ENCODE measurements around the gene CYP2A6.
"Not testable (repeated sequence)": the region's sequence is repeated elsewhere in the genome, so short reads cannot be mapped to it uniquely, and the experiment has no call there.

CYP2A6 gene

DNA sequence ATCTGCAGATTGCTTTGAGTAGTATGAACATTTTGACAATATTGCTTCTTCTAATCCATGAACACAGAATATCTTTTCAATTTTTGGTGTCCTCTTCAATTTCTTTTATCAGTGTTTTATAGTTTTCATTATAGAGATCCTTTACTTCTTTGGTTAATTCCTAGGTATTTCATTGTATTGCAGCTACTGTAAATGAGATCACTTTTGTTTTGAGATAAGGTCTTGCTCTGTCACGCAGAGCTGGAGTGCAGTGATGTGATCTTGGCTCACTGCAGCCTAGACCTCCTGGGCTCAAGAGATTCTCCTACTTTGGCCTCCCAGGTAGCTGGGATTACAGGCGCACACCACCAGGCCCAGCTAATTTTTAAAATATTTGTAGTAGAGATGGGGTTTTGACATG, 22.0 kb upstream of the CYP2A6 start:
- TF ChIP-seq, protein P1, sequence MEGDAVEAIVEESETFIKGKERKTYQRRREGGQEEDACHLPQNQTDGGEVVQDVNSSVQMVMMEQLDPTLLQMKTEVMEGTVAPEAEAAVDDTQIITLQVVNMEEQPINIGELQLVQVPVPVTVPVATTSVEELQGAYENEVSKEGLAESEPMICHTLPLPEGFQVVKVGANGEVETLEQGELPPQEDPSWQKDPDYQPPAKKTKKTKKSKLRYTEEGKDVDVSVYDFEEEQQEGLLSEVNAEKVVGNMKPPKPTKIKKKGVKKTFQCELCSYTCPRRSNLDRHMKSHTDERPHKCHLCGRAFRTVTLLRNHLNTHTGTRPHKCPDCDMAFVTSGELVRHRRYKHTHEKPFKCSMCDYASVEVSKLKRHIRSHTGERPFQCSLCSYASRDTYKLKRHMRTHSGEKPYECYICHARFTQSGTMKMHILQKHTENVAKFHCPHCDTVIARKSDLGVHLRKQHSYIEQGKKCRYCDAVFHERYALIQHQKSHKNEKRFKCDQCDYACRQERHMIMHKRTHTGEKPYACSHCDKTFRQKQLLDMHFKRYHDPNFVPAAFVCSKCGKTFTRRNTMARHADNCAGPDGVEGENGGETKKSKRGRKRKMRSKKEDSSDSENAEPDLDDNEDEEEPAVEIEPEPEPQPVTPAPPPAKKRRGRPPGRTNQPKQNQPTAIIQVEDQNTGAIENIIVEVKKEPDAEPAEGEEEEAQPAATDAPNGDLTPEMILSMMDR (IDR thresholded peaks at IDR 0.05; ENCODE audit: low read depth, low read length): no peak
- no peak for DNase-seq (ENCODE audit: low read depth in 2 of 2)
- no peak overlapping the region for H3K4me3 ChIP-seq (replicated peaks in 1 of 2; ENCODE audit: low read depth in 2 of 2, low read length in 2 of 2)

GRCh38 chr19:40867701-40868100, 17.5 kb upstream of the CYP2A6 start:
- H3K4me3 ChIP-seq (replicated peaks in 1 of 2; ENCODE audit: low read depth in 2 of 2, low read length in 2 of 2): no peak overlapping the region
- DNase-seq (ENCODE audit: low read depth in 2 of 2): no peak
- TF ChIP-seq, protein P1 (IDR thresholded peaks at IDR 0.05; ENCODE audit: low read depth, low read length): no peak

DNA sequence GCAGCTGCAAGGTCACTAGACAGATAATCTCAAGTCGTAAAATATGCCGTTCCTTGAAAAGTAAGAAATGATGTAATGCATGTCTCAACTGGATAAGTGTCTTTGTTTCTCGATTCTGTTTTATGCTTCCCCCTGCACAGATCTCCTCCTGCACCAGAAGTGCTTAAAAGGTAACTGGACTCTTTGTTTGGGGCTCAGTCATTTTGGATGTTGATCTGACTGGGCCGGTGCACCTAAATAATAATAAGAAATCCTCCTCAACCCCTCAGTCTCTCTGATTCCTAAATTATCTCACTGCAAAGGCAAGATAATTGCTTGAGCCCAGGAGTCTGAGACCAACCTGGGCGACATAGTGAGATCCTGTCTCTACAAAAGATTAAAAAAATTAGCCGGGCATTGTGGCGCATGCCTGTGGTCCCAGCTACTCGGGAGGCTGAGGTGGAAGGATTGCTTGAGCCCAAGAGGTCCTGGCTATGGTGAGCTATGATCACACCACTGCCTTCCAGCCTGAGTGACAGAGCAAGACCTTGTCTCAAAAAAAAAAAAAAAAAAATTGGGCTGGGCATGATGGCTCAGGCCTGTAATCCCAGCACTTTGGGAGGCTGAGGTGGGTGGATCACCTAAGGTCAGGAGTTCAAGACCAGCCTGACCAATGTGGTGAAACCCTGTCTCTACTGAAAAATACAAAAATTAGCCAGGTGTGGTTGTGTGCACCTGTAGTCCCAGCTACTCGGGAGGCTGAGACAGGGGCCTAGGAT, 14.7 kb upstream of the CYP2A6 start:
- H3K4me3 ChIP-seq (replicated peaks in 1 of 2; ENCODE audit: low read depth in 2 of 2, low read length in 2 of 2); DNase-seq (ENCODE audit: low read depth in 2 of 2): not testable (repeated sequence)

- no peak overlapping the region for H3K4me3 ChIP-seq (replicated peaks in 1 of 2; ENCODE audit: low read depth in 2 of 2, low read length in 2 of 2)
- peak in 1 of 2 donors; percentile 28 for DNase-seq (ENCODE audit: low read depth in 2 of 2)
- TF ChIP-seq, protein P1 (IDR thresholded peaks at IDR 0.05; ENCODE audit: low read depth, low read length): no peak
Observed at GRCh38 chr19:40862785-40863184, 12.5 kb upstream of the CYP2A6 start.

DNA sequence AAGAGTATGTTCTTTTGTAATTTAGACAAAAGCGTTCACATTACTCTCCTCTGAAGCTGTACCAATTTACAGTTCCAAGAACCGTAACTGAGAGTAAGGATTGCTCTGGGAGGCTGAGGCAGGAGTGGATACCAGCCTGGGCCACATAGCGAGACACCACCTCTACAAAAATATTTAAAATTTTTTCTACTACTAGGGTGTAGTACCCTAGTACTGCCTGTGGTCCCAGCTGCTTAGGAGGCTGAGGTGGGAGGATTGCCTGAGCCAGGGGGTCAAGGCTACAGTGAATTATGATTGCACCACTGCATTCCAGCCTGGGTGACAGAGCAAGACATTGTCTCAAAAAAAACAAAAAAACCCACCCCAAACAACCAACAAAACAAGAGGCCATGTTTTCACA, 12.1 kb upstream of the CYP2A6 start:
- DNase-seq (ENCODE audit: low read depth in 2 of 2): no peak
- no peak overlapping the region for H3K4me3 ChIP-seq (replicated peaks in 1 of 2; ENCODE audit: low read depth in 2 of 2, low read length in 2 of 2)
- TF ChIP-seq, protein P1 (IDR thresholded peaks at IDR 0.05; ENCODE audit: low read depth, low read length): no peak

GRCh38 chr19:40858109-40858508, 7.9 kb upstream of the CYP2A6 start:
- TF ChIP-seq, protein P1 (IDR thresholded peaks at IDR 0.05; ENCODE audit: low read depth, low read length): no peak
- no peak overlapping the region for H3K4me3 ChIP-seq (replicated peaks in 1 of 2; ENCODE audit: low read depth in 2 of 2, low read length in 2 of 2)
- DNase-seq (ENCODE audit: low read depth in 2 of 2): no peak

DNA sequence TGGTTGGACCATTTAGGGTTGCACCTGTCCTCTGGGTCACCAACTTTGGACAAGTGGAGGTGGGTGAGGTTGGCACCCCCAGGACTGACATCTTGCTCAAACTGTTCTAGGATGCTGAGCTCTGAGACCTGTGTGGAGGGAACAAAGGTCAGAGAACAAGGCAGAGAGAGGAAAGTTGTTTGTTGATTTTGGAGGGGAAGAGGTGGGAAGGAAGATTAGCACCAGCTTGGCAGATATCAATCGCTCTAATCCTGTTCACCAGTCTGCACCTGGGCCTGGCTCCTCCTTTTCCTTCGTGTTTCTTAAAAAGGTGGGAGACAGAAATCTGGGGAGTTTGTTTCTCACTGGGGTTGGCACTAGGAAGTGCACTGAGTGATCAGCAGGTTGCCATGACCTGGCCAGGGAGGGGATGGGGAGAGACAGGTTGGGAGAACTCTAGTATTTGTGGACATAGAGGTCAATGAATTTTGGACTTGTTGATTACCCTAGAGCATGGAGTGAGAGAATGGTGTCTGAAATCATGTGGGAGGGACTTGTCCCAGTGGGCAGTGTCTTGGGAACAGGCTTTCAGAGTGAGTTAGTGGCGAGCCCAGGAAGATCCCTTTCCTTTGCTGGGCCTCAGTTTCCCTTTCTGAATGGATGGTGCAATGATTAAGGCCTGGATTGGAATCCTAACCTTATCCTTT, 2.4 kb upstream of the CYP2A6 start:
- DNase-seq (ENCODE audit: low read depth in 2 of 2); H3K4me3 ChIP-seq (replicated peaks in 1 of 2; ENCODE audit: low read depth in 2 of 2, low read length in 2 of 2): not testable (repeated sequence)

GRCh38 chr19:40846722-40847121, 3.5 kb downstream of the CYP2A6 start:
- DNase-seq (ENCODE audit: low read depth in 2 of 2); H3K4me3 ChIP-seq (replicated peaks in 1 of 2; ENCODE audit: low read depth in 2 of 2, low read length in 2 of 2): not testable (repeated sequence)

DNA sequence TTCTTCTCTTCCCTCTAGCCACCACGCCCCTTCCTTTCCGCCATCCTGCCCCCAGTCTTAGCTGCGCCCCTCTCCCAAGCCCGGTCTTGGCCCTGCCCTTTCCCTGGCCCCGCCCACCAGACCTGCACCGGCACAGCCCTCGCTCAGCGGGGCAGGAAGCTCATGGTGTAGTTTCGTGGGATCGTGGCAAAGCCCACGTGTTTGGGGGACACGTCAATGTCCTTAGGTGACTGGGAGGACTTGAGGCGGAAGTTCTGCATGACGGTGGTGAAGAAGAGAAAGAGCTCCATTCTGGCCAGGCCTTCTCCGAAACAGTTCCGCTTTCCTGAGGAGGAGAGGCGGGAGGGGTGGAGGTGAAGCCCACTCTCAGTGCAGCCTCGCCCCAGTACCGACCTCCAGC, 6.6 kb downstream of the CYP2A6 start:
- not testable (repeated sequence) for DNase-seq (ENCODE audit: low read depth in 2 of 2); H3K4me3 ChIP-seq (replicated peaks in 1 of 2; ENCODE audit: low read depth in 2 of 2, low read length in 2 of 2)

DNA sequence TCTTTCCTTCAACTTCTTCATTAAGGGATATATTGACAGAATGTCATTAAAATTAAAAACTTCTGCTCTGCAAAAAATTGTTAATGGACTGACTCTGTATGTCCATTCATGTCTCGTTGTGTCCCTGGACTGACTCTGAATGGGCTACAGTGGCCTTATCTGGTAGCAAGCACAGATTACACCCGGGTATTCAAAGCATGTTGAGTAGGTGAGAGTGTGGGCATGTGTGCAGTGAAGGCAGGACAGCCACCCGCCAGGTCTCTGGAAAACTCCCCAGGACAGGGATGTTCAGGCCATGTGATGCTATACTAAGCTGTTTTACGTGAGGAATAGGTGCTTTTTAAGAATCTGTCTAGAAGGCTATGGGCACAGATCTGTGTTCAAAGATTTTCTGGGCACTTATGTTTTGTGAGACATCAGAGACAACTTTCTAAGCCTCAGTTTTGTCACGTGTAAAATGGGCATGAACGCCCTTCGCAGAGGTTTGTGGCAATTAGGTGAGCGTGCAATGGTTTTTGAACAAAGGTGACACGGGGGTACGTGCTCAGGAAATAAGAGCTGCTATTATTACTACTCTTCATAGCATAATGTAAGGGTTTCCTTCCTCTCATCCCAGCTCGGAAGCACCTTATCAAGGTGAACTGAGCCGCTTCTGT, 7.1 kb downstream of the CYP2A6 start:
- DNase-seq (ENCODE audit: low read depth in 2 of 2); H3K4me3 ChIP-seq (replicated peaks in 1 of 2; ENCODE audit: low read depth in 2 of 2, low read length in 2 of 2): not testable (repeated sequence)

- DNase-seq (ENCODE audit: low read depth in 2 of 2); H3K4me3 ChIP-seq (replicated peaks in 1 of 2; ENCODE audit: low read depth in 2 of 2, low read length in 2 of 2): not testable (repeated sequence)
Observed at GRCh38 chr19:40842012-40842411, 8.2 kb downstream of the CYP2A6 start.

DNA sequence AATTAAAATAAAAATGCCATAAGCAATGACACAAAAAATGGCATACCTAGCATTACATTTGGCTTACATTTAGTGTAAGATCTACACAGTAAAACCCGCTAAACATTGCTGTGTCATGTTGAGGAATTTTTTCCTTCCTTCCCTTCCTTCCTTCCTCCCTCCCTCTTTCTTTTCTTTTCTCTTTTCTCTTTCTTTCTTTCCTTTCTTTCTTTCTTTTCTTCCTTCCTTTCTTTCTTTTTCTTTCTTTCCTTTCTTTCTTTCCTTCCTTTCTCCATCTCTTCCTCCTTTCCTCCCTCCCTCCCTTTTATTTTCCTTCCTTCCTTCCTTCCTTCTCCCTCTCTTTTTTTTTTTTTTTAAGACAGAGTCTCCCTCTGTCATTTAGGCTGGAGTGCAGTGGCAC, 11.8 kb downstream of the CYP2A6 start:
- H3K4me3 ChIP-seq (replicated peaks in 1 of 2; ENCODE audit: low read depth in 2 of 2, low read length in 2 of 2); DNase-seq (ENCODE audit: low read depth in 2 of 2): not testable (repeated sequence)

Data from cardiac fibroblast (primary cell).